Large intestine (tissue), 3 donors: ENCODE data around the gene C2orf49. TPM values are rescaled to one million over a fixed set of nuclear protein-coding genes. Genes with fewer than 3 reads are reported as not detected.

ENCODE experiments used
- DNase-seq, 2 donors: peaks; one replicate each; pipeline versions ENCODE4 v3.0.0 to v3.0.0-alpha.2; 2013
- H3K27ac ChIP-seq: one replicate; pipeline ENCODE4 v1.5.1; 2013; ENCODE audit warnings: low read length
- H3K27me3 ChIP-seq: 2 replicates; pipeline ENCODE4 v1.6.1; 2013; ENCODE audit warnings: low read length; ENCODE audit not compliant: control insufficient read depth, insufficient read depth
- H3K36me3 ChIP-seq: 2 replicates; pipeline ENCODE4 v1.6.1; 2013; ENCODE audit warnings: low read length; ENCODE audit not compliant: control insufficient read depth, insufficient read depth
- H3K4me1 ChIP-seq: one replicate; pipeline ENCODE4 v1.6.1; 2013; ENCODE audit warnings: low read length; ENCODE audit not compliant: control insufficient read depth, insufficient read depth
- H3K4me3 ChIP-seq: one replicate; pipeline ENCODE4 v1.5.1; 2013; ENCODE audit warnings: low read length
- H3K9me3 ChIP-seq: one replicate; pipeline ENCODE4 v1.6.1; 2013; ENCODE audit warnings: mild to moderate bottlenecking, low read depth, low read length, moderate library complexity; ENCODE audit not compliant: control insufficient read depth
- WGBS: methylation state at CpG from one replicate; pipeline ENCODE4 v1.1.5; 2013; ENCODE audit warnings: low lambda C conversion rate; ENCODE audit not compliant: insufficient coverage; 5-methylcytosine and 5-hydroxymethylcytosine counted together
- polyA plus RNA-seq: library from polyadenylated mRNA; unstranded; fragments of 120-200 nt; gene quantifications from one replicate; pipeline ENCODE4 v1.2.1, GENCODE V29; 2013

C2orf49 gene
- polyA plus RNA-seq, 1 donor: 21.7 TPM

GRCh38 chr2:105329197-105329554 is 8.2 kb upstream of the C2orf49 start:
- peaks cover 6% of the 10 kb centered on the region for H3K36me3 ChIP-seq
- WGBS: no CpG with 5 or more reads among the region's 17 CpGs
- H3K4me1 ChIP-seq: peaks cover 21% of the 10 kb centered on the region
- H3K9me3 ChIP-seq: no peaks in the 10 kb centered on the region
- DNase-seq: no peak
- no peaks in the 10 kb centered on the region for H3K27me3 ChIP-seq
- peak overlapping the region; percentile 68 for H3K27ac ChIP-seq
- H3K4me3 ChIP-seq: peak overlapping the region; percentile 50

GRCh38 chr2:105329561-105330495 is 7.5 kb upstream of the C2orf49 start, which contains the start of gene TGFBRAP1:
Gene TGFBRAP1, minus strand, starts transcription at chr2:105329735. Its CDS starts 21,434 bp downstream, at chr2:105308301.
- WGBS: no CpG with 5 or more reads among the region's 101 CpGs
- Histone ChIP-seq H3K4me3 (peak within 1 kb of the TSS; percentile 57), H3K9me3 (no peaks in the 10 kb centered on the region), H3K27ac (peak within 1 kb of the TSS; percentile 85), H3K27me3 (no peaks in the 10 kb centered on the region), H3K4me1 (peaks cover 21% of the 10 kb centered on the region), H3K36me3 (peaks cover 8% of the 10 kb centered on the region)
- peak; percentile 26 to 81 for DNase-seq

GRCh38 chr2:105330681-105331375 is 6.5 kb upstream of the C2orf49 start:
- 83% methylated on average over 3 of the region's 4 CpGs for WGBS
- H3K27me3 ChIP-seq: no peaks in the 10 kb centered on the region
- H3K9me3 ChIP-seq: no peaks in the 10 kb centered on the region
- H3K4me1 ChIP-seq: peaks cover 21% of the 10 kb centered on the region
- peaks cover 4% of the 10 kb centered on the region for H3K36me3 ChIP-seq
- peak overlapping the region; percentile 85 for H3K27ac ChIP-seq
- no peak overlapping the region for H3K4me3 ChIP-seq
- DNase-seq: peak; percentile 14 to 44

- Histone ChIP-seq H3K27ac (no peak overlapping the region), H3K36me3 (peaks cover 4% of the 10 kb centered on the region), H3K9me3 (no peaks in the 10 kb centered on the region), H3K27me3 (no peaks in the 10 kb centered on the region), H3K4me1 (peaks cover 14% of the 10 kb centered on the region), H3K4me3 (no peak overlapping the region)
- no peak for DNase-seq
- 83% methylated on average over 2 of the region's 4 CpGs for whole genome bisulfite sequencing
Observed at GRCh38 chr2:105334211-105334610, 3.1 kb upstream of the C2orf49 start.

GRCh38 chr2:105335469-105335868 is 1.9 kb upstream of the C2orf49 start:
- 100% methylated on average over 2 of the region's 2 CpGs for WGBS

GRCh38 chr2:105336786-105337121 is 586 bp upstream of the C2orf49 start:
- no peak for DNase-seq
- Histone ChIP-seq H3K4me3 (peak overlapping the region; percentile 92), H3K27me3 (no peaks in the 10 kb centered on the region), H3K9me3 (no peaks in the 10 kb centered on the region), H3K27ac (peak overlapping the region; percentile 83), H3K36me3 (peaks cover 14% of the 10 kb centered on the region), H3K4me1 (peaks cover 2% of the 10 kb centered on the region)
- WGBS: 8% methylated on average over 2 of the region's 7 CpGs

More at GRCh38 chr2:105335469-105335868, 1.9 kb upstream of the C2orf49 start:
- Histone ChIP-seq H3K4me3 (no peak overlapping the region), H3K9me3 (no peaks in the 10 kb centered on the region), H3K4me1 (peaks cover 9% of the 10 kb centered on the region), H3K27ac (no peak overlapping the region), H3K36me3 (peaks cover 9% of the 10 kb centered on the region), H3K27me3 (no peaks in the 10 kb centered on the region)
- no peak for DNase-seq

- no peak for DNase-seq
- Histone ChIP-seq H3K27me3 (no peaks in the 10 kb centered on the region), H3K36me3 (peaks cover 21% of the 10 kb centered on the region), H3K4me1 (peaks cover 2% of the 10 kb centered on the region), H3K9me3 (no peaks in the 10 kb centered on the region), H3K4me3 (peak overlapping the region; percentile 92), H3K27ac (no peak overlapping the region)
- WGBS: 14% methylated on average over 4 of the region's 5 CpGs
Observed at GRCh38 chr2:105338020-105338385, 663 bp downstream of the C2orf49 start.

GRCh38 chr2:105339414-105339813 is 2.1 kb downstream of the C2orf49 start:
- H3K27ac ChIP-seq: no peak overlapping the region
- H3K36me3 ChIP-seq: peaks cover 30% of the 10 kb centered on the region
- no peaks in the 10 kb centered on the region for H3K9me3 ChIP-seq
- no peaks in the 10 kb centered on the region for H3K27me3 ChIP-seq
- no peak for DNase-seq
- 100% methylated on average over 1 of the region's 4 CpGs for WGBS
- H3K4me3 ChIP-seq: no peak overlapping the region
- H3K4me1 ChIP-seq: peaks cover 2% of the 10 kb centered on the region

- H3K4me3 ChIP-seq: no peak overlapping the region
- H3K4me1 ChIP-seq: no peaks in the 10 kb centered on the region
- no peaks in the 10 kb centered on the region for H3K27me3 ChIP-seq
- H3K27ac ChIP-seq: no peak overlapping the region
- H3K36me3 ChIP-seq: peaks cover 64% of the 10 kb centered on the region
- no peaks in the 10 kb centered on the region for H3K9me3 ChIP-seq
- peak in 1 of 2 donors; percentile 12 for DNase-seq
- no CpG with 5 or more reads among the region's 4 CpGs for WGBS
Observed at GRCh38 chr2:105344704-105345345, 7.5 kb downstream of the C2orf49 start.

- H3K4me1 ChIP-seq: no peaks in the 10 kb centered on the region
- peaks cover 22% of the 10 kb centered on the region for H3K9me3 ChIP-seq
- no peak for DNase-seq
- no peaks in the 10 kb centered on the region for H3K27me3 ChIP-seq
- no peak overlapping the region for H3K4me3 ChIP-seq
- 100% methylated on average over 1 of the region's 1 CpG for WGBS
- H3K27ac ChIP-seq: no peak overlapping the region
- H3K36me3 ChIP-seq: peaks cover 60% of the 10 kb centered on the region
Observed at GRCh38 chr2:105357122-105357521, 19.8 kb downstream of the C2orf49 start.
